T-helper 1 cell (primary cell): Measurements from ENCODE around the gene DEGS2.
"Not testable (repeated sequence)": the region's sequence is repeated elsewhere in the genome, so short reads cannot be mapped to it uniquely, and the experiment has no call there.

ENCODE experiments used
- DNase-seq, 5 donors: peaks; one replicate each; pipeline ENCODE4 v3.0.0-alpha.2; 2012 to 2020

DEGS2 gene

DNA sequence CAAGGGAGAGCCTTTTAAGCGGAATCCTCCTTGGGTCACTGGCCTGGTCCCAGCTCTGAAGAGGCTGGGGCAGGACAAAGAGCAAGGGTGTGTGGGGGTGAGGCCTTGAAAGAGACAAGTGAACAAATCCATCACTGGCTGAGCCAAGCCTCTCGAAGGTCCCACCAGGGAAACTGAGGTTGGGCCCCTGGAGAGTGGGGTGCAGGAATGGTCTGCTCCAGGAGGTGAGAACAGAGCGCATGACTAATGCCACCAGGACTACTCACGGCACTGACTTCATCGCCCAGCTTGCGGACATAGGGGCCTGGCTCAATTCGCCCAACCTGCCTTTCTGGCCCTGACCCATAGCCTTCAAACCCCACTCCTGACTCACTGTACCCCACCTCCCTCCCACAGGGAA lies 19.2 kb upstream of the DEGS2 start:
- no peak for DNase-seq

DNA sequence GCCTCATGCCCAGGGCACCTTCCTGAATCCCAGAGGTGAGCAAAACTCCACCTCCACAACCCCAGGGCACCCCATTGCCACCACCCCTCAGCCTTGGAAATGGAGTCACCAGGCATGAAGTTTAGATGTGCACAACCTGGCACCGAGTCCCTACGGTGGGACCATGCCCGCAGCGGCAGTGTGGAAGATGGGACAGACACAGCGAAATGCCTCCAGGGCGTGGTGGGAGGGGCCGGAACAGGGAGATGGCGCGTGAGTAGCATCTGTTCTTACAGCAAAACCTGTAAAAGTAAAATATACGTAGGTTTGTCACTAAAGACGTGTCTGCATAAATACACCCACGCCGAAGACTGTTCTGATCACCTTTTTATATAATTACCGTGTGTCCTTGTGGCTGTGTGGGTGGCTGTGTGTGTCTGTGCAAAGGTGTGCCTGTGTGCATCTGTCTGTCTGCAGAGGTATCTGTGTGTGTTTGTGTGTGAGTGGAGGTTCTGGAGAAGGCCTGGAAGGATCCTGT lies 17.4 kb upstream of the DEGS2 start:
- no peak for DNase-seq

DNA sequence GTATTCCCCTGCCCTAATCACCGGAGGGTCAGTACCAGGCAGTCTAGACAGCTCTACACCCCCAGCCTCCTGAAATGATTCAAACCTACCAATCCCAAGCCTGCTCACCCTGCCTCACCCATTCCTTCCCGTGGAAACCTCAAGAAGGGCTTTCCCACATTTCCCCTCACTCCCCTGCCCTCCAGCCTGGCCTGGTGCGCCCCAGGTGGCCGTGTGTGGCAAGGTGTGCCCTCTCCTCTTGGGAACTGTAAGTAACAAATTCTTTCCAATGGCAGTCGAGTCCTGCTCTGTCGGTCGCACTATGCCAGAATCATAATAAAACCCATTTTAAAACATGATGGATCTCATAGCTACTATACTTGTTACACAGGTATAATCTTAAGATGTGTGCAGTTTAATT lies 13.9 kb upstream of the DEGS2 start:
- DNase-seq = no peak

DNA sequence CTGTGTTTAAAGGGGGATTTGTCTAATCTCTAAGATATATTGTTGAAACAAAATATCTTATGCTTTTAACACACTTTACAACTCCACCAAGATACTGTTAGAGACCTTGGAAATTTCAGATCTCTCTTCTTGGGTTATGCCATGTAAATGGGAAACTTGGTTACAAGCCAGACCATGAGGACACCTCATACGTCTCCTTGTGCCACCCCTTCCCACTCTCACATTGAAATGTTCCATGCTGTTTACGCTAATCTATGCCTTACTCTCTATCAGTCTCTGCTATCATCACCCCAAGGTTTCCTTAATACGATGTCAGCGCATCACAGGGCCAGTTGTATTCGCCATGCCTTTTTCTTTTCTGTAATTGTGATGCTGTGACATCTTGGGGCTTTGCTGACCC lies 13.4 kb upstream of the DEGS2 start:
- DNase-seq = no peak

DNA sequence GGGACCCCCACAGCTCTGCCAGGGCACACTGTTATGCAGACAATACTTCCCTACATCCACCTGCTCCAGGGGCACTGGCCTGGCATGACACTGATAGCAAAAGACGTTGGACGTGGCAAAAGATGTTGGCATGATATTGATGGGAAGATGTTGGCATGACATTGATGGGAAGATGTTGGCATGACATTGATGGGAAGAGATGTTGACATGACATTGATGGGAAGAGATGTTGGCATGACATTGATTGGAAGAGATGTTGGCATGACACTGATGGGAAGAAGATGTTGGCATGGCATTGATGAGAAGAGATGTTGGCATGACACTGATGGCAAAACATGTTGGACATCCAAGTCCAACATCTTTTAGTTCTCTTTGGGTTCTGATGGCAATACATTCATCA lies 11.4 kb upstream of the DEGS2 start:
- no peak for DNase-seq

DNA sequence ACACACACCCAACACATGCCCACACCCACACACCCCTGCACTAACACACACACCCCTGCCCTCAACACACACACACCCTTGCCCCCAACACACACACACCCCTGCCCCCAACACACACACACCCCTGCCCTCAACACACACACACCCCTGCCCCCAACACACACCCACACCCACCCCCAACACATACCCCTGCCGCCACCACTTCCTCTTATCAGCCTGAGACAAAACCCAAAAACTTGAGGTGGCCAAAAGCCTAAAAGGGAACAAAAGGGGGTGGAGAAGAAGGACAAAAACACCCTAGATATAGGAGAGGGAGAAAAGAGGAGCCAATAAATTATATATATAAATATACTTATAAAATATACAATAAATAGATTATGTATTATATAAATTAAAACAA lies 9.1 kb upstream of the DEGS2 start:
- no peak for DNase-seq

DNA sequence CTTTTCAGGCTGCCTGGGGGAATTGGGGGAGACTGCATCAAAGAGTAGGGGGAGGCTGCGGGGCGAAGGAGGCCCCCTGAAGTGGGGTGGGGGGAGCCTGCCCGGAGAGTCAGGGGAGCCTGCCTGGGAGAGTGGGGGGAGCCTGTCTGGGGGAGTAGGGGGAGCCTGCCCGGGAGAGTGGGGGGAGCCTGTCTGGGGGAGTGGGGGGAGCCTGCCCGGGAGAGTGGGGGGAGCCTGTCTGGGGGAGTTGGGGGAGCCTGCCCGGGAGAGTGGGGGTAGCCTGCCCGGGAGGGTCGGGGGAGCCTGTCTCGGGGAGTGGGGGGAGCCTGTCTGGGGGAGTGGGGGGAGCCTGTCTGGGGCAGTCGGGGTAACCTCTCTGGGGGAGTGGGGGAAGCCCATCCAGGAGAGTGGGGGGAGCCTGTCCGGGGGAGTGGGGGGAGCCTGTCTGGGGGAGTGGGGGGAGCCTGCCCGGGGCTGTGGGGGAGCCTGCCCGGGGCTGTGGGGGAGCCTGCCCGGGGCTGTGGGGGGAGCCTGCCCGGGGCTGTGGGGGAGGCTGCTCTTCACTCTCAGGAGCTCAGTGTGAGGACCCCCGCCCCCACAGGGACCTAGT lies 6.5 kb upstream of the DEGS2 start:
- DNase-seq = no peak

DNA sequence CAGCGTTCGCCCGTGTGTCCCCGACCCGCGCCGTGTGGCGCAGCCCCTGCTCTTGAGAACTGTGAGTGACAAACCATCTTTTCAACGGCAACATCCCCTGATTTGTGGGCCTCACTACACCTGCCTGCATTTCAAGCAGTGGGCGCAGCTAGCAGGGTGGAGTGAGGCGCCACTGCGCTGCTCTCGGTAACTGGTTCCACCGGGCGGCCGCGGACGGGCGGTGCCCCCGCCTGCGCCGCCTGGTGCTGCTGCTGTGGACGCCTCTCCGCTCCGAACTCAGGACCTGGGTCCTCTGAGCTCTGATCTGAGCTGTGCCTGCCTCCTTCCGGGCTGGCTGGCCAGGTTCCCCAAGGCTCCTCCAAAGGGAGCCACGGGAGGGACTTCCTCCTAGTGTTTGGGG lies 5.9 kb upstream of the DEGS2 start:
- DNase-seq = no peak

DNA sequence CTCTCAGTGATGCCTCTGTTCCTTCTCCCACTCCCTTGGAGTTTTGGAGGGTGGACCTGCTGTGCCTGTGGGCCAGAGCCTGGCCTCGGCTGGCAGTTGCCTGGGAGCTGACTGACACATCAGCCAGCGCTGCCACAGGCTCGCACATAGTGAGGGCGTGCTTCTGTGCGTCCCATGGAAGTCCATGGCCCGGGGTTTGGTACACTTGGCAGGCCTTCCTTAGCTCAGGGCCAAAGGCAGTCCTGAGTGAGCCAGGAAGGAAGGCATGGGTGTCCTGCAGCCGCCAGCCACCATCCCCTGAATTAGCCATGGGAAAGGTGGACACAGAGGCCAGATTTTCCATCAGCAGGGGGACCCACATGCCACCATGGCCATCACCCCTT lies 1.1 kb upstream of the DEGS2 start:
- no peak for DNase-seq

DNA sequence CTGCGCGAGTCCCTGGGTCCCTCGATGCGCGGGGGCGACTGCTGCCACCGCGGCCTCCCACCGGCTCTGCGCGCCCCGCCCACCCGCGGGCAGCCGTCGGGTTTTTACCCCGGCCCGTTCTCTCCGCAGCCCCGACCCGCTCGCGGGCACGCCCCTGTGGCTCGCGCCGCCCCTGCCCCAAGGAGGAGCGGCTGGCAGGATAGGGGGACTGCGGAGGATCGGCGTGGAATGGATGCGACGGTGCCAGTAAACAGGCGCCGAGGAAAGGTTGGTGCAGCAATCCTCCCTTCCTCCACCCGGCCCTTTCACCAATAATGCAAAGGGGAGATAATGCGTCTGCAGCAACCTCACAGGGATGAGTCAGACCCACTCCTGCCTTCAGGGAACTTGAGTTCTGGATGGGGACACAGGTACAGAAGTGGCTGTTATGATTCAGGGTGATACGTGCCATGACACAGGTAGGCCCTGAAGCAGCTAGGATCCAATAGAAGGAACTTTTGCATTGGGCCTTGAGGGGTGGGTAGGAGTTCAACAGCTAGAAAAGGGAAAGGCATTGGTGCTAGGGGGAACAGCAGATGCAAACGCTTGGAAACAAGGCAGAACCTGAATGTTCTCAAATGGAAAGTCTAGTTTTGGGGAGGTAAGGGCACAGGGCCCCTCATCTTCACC lies 554 bp upstream of the DEGS2 start:
- DNase-seq = no peak

DNA sequence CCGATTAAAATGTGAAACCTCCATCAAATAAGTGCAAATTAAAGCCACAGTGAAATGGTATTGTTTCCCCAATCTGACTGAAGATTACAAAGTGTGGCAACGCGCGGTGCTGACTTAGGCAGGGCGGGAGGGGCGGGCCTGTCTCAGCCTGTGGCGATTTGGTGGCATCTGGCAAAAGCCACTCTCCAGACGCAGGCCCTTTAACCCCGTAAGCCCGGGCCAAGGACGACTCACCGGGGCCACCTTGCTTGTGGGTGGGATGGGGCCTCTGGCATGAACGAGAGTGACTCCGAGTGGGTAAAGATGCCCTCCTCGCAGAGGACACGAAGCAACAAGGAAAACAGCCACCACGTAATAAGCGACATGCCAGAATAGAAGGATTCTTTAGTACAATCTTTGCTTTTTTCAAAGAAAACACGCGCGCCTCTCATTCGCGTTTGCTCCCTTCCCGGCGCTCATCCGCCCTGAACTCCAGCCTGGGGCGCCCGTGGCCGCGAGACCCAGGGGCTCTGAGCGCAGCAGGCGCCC lies 815 bp downstream of the DEGS2 start:
- DNase-seq = no peak

DNA sequence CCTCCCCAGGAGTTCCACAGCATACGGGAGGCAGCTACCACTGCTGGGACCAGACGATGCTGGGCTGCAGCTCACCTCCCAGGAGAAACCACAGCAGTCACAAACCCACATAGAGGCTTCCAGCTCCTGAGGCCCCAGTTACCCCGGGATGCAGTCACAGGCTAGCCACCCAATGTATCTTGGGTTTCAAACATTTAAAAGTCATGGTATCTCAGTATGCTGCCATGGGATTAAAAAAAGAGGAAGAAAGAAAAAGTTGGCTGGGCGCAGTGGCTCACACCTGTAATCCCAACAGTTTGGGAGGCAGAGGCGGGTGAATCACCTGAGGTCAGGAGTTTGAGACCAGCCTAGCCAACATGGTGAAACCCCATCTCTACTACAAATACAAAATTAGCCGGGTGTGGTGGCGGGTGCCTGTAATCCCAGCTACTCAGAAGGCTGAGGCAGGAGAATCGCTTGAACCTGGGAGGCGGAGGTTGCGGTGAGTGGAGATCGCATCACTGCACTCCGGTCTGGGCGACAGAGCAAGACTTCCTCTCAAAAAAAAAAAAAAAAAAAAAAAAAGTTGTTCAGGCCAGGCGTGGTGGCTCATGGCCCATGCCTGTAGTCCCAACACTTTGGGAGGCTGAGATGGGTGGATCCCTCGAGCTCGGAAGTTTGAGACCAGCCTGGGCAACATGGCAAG lies 1.8 kb downstream of the DEGS2 start:
- not testable (repeated sequence) for DNase-seq

DNA sequence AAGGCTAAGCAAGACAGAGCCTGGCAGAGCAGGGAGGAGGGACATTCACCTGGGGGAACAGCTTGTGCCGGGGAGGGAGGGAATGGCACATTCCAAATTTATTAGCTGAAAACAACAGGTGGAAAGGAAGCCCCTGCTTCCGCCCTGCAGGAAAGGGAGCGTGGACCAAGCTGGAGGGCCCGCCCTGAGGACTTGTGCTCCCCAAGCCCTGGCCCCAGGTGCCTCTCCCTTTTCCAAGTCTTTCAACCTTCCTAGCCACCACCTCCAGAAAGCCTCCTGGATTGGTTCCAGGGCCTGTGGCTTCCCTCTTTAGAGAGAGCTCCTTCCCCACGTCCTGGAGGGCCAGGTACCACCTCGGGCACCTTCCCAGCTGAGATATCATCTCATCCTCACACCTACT lies 2.7 kb downstream of the DEGS2 start:
- DNase-seq = no peak

DNA sequence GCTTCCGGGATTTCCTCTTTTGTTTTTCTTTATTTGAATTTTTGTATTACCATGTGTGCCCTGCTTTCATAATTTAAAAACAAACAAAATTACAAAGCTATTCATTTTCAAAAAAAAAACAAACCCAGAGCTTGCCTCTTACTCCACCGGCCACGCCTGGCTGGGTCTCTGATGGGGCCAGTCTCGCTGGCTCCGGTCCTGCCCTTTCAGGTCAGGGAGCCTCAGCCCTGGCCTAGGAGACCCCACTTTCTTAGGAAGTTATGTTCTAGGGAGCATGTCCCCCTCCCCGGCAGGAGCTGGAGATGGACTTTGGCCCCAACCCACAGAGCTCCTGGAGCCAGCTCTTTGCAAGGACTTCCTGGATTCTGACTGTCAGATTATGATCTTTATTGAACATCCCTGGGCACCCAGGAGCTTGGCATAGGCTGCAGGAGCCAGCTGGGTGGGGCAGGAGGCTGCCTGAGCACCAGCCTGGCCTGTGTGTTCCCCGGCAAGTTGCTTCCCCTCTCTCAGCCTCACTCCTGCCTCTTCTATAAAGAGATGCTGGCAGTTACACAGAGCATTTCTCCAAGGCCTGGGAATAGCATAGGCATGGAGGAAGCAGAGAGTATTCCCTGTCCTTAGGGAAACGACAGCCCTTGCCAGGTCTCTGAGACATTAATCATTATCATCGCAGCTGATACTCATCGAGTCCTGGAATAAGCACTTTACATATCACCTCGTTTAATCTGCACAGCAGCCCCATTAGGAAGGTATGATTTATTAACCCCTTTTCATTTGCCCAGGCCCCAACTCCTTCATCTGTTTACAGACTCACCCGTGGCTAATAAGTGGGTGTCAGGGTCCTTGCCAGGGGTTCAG lies 3.5 kb downstream of the DEGS2 start:
- DNase-seq = no peak

DNA sequence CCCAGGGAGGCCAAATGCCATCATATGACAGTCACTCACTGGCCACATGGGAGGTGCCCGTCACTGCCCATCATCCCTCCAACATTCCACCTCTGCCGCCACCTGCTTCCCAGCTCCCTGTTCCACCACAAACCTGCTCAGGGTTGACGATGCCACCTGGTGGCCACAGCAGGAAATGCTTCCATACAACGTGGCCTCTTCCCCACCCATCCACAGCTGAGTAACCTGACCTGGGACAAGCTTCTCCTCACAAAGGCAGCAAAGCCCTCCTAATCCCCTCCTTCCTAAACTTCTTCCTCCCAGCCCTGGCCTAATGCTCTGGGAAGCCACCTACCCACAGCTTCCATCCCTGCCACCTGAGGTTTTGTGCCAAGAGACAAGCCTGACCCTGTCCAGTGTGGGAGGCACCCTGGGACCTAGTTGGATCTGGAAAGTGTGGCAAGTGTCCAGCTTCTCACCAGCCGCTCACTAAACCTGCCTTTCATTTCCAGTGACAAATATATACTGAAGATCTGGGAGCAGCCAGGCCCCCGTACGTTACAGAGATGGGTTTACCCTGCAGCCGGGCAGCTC lies 4.3 kb downstream of the DEGS2 start:
- DNase-seq = no peak

DNA sequence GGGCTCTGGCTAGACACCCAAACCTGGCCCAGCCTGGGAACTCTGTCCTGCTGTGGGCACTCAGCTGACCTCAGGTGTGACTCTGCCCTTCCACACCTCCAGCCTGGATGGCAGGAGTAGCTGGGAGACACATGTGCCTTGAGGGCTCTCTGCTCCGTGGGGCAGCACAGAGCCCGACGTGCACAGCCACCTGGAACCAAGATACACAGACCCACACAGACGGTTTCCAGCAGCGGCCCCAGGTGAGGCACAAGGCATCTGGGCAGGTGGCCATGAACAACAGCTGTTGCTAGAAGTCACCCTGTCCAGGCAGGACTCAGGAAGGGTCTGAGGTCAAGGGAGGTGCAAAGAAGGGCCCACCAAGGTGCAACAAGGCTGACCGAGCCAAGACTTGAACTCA lies 5.9 kb downstream of the DEGS2 start:
- no peak for DNase-seq

DNA sequence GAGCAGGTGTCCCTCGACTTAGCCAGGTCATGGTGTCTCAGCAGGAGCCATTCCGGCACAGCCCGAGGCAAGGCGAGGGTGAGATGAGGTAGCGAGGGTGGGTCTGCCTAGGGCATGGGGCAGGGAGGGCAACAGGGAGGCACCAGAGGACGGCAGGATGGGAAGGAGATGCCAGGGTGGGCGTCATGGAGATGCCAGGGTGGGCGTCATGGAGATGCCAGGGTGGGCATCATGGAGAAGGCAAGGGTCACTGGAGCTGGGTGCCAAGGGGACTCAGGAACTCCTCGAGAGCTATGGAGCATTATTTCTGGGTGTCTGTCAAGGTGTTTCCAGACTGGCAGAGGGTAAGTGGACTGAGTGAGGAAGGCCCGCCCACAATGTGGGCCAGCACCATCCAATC lies 7.4 kb downstream of the DEGS2 start:
- DNase-seq = no peak

DNA sequence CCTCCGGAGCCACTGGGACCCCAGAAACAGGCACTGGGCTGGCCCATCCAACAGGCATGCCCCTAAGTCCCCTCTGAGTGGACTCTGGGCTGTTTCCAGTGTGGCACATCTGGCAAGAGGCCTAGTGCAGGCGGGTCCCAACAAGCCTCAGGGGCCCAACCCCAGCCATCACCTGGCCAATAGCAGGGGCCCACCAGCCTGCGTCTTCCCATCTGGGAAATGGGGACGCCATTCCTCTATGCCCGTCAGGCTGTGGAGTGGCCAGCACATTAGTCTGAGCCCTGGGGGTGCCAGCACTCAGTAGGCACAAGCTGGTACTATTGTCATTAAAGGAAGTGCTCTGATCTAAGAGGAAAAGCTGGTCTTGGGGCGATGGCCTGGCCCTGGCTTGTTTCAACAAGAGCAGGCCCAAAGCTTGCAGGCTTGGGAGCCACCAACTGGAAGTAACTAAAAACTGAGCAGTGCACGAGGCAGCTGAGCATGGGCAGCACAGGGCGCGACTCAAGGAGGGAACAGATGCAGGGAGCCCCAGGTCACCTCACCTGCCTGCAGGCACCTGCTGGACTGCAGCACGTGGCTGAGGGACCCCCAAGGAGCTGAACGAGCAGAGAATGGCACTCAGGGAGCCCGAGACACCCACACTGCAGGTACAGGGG lies 8.4 kb downstream of the DEGS2 start:
- DNase-seq = no peak

DNA sequence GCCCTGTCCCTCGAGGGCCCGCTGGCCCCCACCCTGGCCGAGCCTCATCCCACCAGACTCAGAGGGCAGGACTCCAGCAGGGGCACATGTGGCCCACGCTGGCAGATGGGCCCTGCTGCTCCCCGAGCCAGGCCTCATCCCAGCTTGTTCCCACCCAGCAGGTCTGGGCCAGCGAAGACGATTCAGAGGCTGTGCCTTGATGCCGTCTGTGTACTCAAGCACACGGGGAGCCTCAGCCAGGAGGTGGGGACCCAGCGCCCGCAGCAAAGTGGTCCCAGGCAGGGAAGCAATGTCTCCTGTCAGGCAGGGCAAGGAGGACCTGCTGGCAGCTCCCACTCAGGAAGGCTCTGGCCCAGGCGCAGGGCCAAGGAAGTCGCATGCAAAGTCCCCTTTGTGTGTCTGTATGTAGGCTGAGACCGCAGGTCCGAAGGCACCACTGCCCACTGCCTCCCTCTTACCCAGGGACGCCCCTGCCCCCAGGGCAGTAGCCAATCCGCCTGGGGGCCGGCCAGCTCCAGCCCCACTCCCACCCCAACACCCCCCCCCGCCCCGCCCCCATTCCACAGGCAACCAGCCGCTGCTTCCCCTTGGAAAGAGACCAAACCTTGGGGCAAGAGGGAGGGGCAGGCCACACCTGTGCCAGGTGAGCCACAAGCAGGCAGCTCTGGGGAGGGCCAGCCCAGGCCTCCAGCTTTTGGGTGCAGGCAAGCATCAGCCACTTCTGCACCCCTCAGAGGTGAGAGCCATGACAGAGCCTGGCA lies 9.4 kb downstream of the DEGS2 start:
- no peak for DNase-seq

DNA sequence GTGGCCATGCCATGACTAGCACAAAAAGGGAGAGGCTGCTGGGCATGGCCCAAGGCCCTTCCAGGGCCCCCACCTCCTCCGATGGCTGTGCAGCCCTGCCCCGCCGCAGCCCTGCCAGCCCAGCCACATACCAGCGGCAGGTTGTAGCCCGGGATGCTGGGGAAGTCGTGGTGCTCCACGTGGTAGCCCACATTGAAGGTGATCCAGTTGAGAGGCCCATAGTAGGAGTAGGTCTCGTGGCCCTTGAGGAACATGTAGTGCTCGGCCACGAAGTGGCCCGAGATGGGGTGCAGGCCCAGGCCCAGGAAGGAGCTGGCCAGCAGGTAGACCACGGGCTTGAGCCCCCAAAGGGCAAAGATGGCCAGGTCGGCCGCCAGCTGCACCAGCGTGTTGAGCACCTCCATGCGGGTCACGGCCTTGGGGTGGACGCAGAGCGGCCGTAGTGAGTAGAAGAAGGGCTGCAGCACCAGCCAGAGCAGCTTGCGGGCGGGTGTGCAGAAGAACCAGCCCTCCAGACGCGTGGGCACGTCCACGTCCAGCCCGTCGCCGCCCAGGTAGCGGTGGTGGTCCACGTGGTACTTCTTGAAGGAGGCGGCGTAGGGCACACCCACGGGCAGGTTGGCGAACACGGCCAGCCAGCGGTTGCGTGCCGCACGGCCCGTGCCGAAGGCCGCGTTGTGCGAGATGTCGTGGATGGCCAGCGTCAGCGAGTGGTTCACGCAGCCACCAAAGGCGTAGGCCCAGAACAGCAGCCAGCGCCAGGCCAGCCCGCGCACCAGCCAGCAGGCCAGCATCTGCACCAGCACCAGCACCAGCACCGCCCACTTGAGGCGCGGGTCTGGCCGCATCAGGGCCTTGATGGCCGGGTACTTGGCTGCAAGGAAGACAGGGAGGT lies 10.4 kb downstream of the DEGS2 start:
- no peak for DNase-seq
